SK-N-SH (cell line): ENCODE measurements around the gene HYAL1. TPM values are rescaled to one million over a fixed set of nuclear protein-coding genes. Genes with fewer than 3 reads are reported as not detected.

ENCODE experiments used
- CTCF ChIA-PET: fragments of 300-600, 350-600 bp; formaldehyde crosslinking; extraction: SDS; loops from one replicate; lab custom pipeline; 2021; lab: Yijun Ruan, JAX
- POLR2A ChIA-PET: fragments of 350-600 bp; sonication (Branson Sonifier 250); formaldehyde crosslinking; extraction: SDS; loops from one replicate; lab custom pipeline; 2020; ENCODE audit warnings: antibody characterized with exemption, inconsistent platforms; lab: Yijun Ruan, JAX
- DNase-seq: peaks from one replicate; pipeline ENCODE4 v3.0.0; 2012
- H2AFZ ChIP-seq: fragments of 200-600 bp; sonication (generic); 2 replicates; pipeline ENCODE4 v1.8.1; 2016; ENCODE audit warnings: antibody characterized with exemption, mild to moderate bottlenecking, low read depth
- H3F3A ChIP-seq: fragments of 200-600 bp; sonication (generic); replicated peaks from 2 replicates; pipeline ENCODE3; 2016; ENCODE audit warnings: antibody characterized with exemption, mild to moderate bottlenecking; ENCODE audit not compliant: insufficient read depth
- H3K27ac ChIP-seq, 2 experiments: fragments of 200-500 bp in 1 of 2; fragments of 200-600 bp in 1 of 2; sonication (Bioruptor generic) in 1 of 2; sonication (generic), shearing (Covaris generic) in 1 of 2; 2 replicates each; pipeline versions ENCODE4 v1.5.1 to v1.6.1; 2014 to 2016; ENCODE audit warnings: low read depth in 2 of 2, inconsistent platforms in 1 of 2, low read length in 1 of 2, mild to moderate bottlenecking in 1 of 2, mixed read lengths in 1 of 2
- H3K27me3 ChIP-seq: fragments of 200-600 bp; sonication (generic), shearing (Covaris generic); 2 replicates; pipeline ENCODE4 v1.6.1; 2016; ENCODE audit warnings: mixed run types; ENCODE audit not compliant: insufficient read depth
- H3K36me3 ChIP-seq, 2 experiments: fragments of 200-500 bp in 1 of 2; fragments of 200-600 bp in 1 of 2; sonication (Bioruptor generic) in 1 of 2; sonication (generic) in 1 of 2; replicated peaks in 1 of 2; 2 replicates each; pipeline versions ENCODE3 to v1.5.1; 2014 to 2016; ENCODE audit warnings: low read length in 1 of 2, mild to moderate bottlenecking in 1 of 2; ENCODE audit not compliant: insufficient read depth in 2 of 2, control insufficient read depth in 1 of 2
- H3K4me1 ChIP-seq, 2 experiments: fragments of 200-500 bp in 1 of 2; fragments of 200-600 bp in 1 of 2; sonication (Bioruptor generic) in 1 of 2; sonication (generic), shearing (Covaris generic) in 1 of 2; 2 replicates each; pipeline versions ENCODE4 v1.5.1 to v1.6.1; 2014 to 2016; ENCODE audit warnings: low read depth in 1 of 2, low read length in 1 of 2, mixed run types in 1 of 2; ENCODE audit not compliant: insufficient read depth in 2 of 2, control insufficient read depth in 1 of 2
- H3K4me2 ChIP-seq: fragments of 200-600 bp; sonication (generic), shearing (Covaris generic); 2 replicates; pipeline ENCODE4 v1.6.1; 2017; ENCODE audit warnings: mixed run types
- H3K4me3 ChIP-seq, 2 experiments: fragments of 200-500 bp in 1 of 2; fragments of 200-600 bp in 1 of 2; sonication (Bioruptor generic) in 1 of 2; sonication (generic), shearing (Covaris generic) in 1 of 2; 2 replicates each; pipeline versions ENCODE4 v1.5.1 to v1.8.1; 2014 to 2016; ENCODE audit warnings: low read depth in 2 of 2, inconsistent platforms in 1 of 2, low read length in 1 of 2, mild to moderate bottlenecking in 1 of 2, mixed read lengths in 1 of 2, moderate library complexity in 1 of 2
- H3K79me2 ChIP-seq: fragments of 200-600 bp; sonication (generic); 2 replicates; pipeline ENCODE4 v1.8.1; 2017; ENCODE audit warnings: mild to moderate bottlenecking; ENCODE audit not compliant: insufficient read depth
- H3K9ac ChIP-seq: fragments of 200-600 bp; sonication (generic); 2 replicates; pipeline ENCODE4 v1.6.1; 2017; ENCODE audit warnings: mixed run types
- H3K9me2 ChIP-seq: fragments of 200-600 bp; sonication (generic); 2 replicates; pipeline ENCODE4 v1.6.1; 2017; ENCODE audit warnings: mixed run types
- H3K9me3 ChIP-seq: fragments of 200-600 bp; sonication (generic); 2 replicates; pipeline ENCODE4 v1.6.1; 2017; ENCODE audit warnings: mixed run types, mild to moderate bottlenecking, moderate library complexity
- H4K20me1 ChIP-seq: fragments of 200-600 bp; sonication (generic); 2 replicates; pipeline ENCODE4 v1.6.1; 2017; ENCODE audit warnings: mild to moderate bottlenecking, mixed run types; ENCODE audit not compliant: insufficient read depth
- CHD2 ChIP-seq: fragments of 150-350 bp; IDR thresholded peaks from 2 replicates; pipeline ENCODE4 v1.6.1; 2018; ENCODE audit warnings: low read length; ENCODE audit not compliant: partially characterized antibody
- ELF1 ChIP-seq: IDR thresholded peaks from 2 replicates; pipeline ENCODE4 v1.4.0; 2012
- FOXJ3 ChIP-seq: sonication (generic); formaldehyde crosslinking; IDR thresholded peaks from 2 replicates; pipeline ENCODE4 v1.5.1; 2020; ENCODE audit warnings: mild to moderate bottlenecking, missing genetic modification reagents
- MXI1 ChIP-seq: IDR thresholded peaks from 2 replicates; pipeline ENCODE4 v1.6.1; 2012; ENCODE audit warnings: mild to moderate bottlenecking, low read depth, low read length, improper control_type of control experiment
- SIN3A ChIP-seq: IDR thresholded peaks from 2 replicates; pipeline ENCODE4 v1.6.1; 2012; ENCODE audit warnings: low read depth, mild to moderate bottlenecking, low read length, moderate library complexity, borderline replicate concordance
- TAF1 ChIP-seq: IDR thresholded peaks from 2 replicates; pipeline ENCODE4 v1.6.1; 2012; ENCODE audit warnings: low read depth, mild to moderate bottlenecking, low read length, moderate library complexity, borderline replicate concordance
- WGBS: methylation state at CpG from one replicate; pipeline ENCODE4 v1.1.6; 2017; ENCODE audit warnings: low lambda C conversion rate; 5-methylcytosine and 5-hydroxymethylcytosine counted together
- polyA plus RNA-seq, 3 experiments: library from polyadenylated mRNA; depleted of rRNA; stranded (reverse); fragments of >200 nt; gene quantifications; 2 replicates each; pipeline ENCODE4 v1.2.3, GENCODE V29; 2012
- TF ChIP-seq, protein P1 (sequence below): fragments of 200-600 bp; sonication (generic); IDR thresholded peaks from 2 replicates; pipeline ENCODE4 v1.6.1; 2017; ENCODE audit warnings: antibody characterized with exemption, mild to moderate bottlenecking, moderate library complexity
- TF ChIP-seq, protein P2 (sequence below): IDR thresholded peaks from 2 replicates; pipeline ENCODE4; 2012
- TF ChIP-seq, protein P3 (sequence below): IDR thresholded peaks from 2 replicates; pipeline ENCODE4 v1.4.0; 2012; ENCODE audit warnings: low read depth, borderline replicate concordance
- TF ChIP-seq, protein P4 (sequence below): IDR thresholded peaks from 2 replicates; pipeline ENCODE4 v1.4.0; 2012; ENCODE audit warnings: low read depth

HYAL1 gene
- polyA plus RNA-seq, 1 of the 3 experiments (the other 2 are of a cell fraction), result 0.30 TPM

DNA sequence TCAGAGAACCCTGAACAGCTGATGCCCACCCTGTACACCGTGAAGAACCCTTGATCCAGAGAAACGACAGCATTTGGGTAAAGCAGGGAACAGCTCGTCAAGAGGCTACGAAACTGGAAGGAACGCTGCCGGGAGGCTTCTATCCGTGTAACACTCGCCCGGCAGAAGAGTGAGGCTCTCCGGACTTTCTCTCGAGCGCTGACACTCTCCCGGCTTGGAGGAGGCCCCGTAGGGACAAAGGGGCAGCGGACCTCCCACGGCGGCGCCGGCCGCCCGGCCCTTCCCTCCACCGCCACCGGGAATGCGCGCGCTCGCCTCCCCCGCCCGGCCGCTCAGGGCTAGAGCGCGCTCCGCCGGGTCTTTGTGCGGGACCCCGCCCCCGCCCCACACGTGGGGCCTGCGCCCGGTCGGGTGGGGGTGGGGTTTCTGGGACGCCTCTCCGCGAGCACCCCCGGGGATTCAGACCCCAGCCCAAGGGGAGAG is 17.5 kb upstream of the HYAL1 start:
- CTCF ChIA-PET, result interaction anchor here (0.5 to 6.0 kb wide), 14 partner anchors 14 to 222 kb away, joined by 3 to 60 read pairs (median 4); partner anchors contain the start of genes HYAL1, HYAL3, IFRD2 and NAA80
- peak overlapping the region; percentile 94 for H2AFZ ChIP-seq

DNA sequence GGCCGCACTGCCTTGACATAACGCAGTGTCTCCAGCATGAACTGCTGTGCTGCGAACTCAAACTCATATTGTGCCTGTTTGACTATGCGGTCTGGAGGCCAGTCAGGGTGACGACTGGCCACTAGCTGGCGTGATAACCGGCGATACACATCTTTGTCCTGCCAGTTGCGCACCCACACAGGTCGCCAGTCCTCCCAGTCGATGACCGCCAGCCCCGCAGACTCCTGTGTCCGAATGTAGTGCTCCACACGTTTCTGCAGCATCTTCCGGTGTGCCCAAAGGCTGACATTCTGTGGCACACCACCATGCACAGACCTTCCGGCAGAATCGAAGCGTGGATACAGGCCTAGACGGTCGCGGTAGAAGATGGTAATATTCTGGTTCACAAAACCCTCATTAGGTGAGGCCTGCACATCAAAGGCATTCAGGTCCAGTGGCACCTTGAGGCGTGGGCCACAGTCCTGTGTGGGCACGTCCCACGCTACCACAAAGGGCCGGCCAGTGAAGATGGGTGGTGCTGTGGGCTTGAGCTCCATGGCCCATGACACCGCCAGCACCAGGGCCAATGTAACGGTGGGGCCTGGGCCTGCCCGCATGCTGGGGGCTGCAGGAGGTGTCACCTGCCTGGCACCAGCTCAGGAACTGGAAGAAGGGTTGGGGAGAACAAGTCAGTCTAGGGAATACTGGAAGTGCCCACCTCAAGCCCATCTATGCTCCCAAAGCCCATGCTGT is 16.7 kb upstream of the HYAL1 start:
- H3K27me3 ChIP-seq, result no peaks in the 10 kb centered on the region
- TF ChIP-seq, protein P1, sequence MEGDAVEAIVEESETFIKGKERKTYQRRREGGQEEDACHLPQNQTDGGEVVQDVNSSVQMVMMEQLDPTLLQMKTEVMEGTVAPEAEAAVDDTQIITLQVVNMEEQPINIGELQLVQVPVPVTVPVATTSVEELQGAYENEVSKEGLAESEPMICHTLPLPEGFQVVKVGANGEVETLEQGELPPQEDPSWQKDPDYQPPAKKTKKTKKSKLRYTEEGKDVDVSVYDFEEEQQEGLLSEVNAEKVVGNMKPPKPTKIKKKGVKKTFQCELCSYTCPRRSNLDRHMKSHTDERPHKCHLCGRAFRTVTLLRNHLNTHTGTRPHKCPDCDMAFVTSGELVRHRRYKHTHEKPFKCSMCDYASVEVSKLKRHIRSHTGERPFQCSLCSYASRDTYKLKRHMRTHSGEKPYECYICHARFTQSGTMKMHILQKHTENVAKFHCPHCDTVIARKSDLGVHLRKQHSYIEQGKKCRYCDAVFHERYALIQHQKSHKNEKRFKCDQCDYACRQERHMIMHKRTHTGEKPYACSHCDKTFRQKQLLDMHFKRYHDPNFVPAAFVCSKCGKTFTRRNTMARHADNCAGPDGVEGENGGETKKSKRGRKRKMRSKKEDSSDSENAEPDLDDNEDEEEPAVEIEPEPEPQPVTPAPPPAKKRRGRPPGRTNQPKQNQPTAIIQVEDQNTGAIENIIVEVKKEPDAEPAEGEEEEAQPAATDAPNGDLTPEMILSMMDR, result peak; percentile 16; the same call in 1 of the 2 replicates
- TF ChIP-seq, protein P2, sequence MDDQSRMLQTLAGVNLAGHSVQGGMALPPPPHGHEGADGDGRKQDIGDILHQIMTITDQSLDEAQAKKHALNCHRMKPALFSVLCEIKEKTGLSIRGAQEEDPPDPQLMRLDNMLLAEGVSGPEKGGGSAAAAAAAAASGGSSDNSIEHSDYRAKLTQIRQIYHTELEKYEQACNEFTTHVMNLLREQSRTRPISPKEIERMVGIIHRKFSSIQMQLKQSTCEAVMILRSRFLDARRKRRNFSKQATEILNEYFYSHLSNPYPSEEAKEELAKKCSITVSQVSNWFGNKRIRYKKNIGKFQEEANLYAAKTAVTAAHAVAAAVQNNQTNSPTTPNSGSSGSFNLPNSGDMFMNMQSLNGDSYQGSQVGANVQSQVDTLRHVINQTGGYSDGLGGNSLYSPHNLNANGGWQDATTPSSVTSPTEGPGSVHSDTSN, result no peak
- TF ChIP-seq, all 33 proteins: peak for 1
- Histone ChIP-seq H3K79me2 (peaks cover 39% of the 10 kb centered on the region), H3K9me3 (no peaks in the 10 kb centered on the region), H3K27ac (peak overlapping the region; percentile 92 to 94), H3K4me3 (peak overlapping the region; percentile 92 to 94), H3F3A (peaks cover 12% of the 10 kb centered on the region), H3K9ac (peak overlapping the region; percentile 93), H3K9me2 (no peaks in the 10 kb centered on the region), H3K4me2 (peak overlapping the region; percentile 80), H2AFZ (no peak overlapping the region), H3K36me3 (peaks cover 15 to 37% of the 10 kb centered on the region in 2 experiments), H3K4me1 (peaks cover 0 to 40% of the 10 kb centered on the region in 2 experiments; a peak in 2 of 4 replicates), H4K20me1 (no peaks in the 10 kb centered on the region)
- WGBS, result 74% methylated on average over 22 of the region's 29 CpGs
- POLR2A ChIA-PET, result interaction anchor here (0.6 to 1.8 kb wide), 2 partner anchors 14 to 17 kb away, joined by 3 to 5 read pairs; no protein-coding TSS in a partner anchor
- CTCF ChIA-PET, result interaction anchor here (0.7 to 6.0 kb wide), 8 partner anchors 8 to 223 kb away, joined by 3 to 60 read pairs (median 6); partner anchors contain the start of genes HYAL1, HYAL3, IFRD2 and NAA80
- DNase-seq, result no peak

More for the DNA sequence above, 17.5 kb upstream of the HYAL1 start:
- Histone ChIP-seq H3K4me2 (peak overlapping the region; percentile 80), H3K4me3 (peak overlapping the region; percentile 92 to 94), H3F3A (peaks cover 10% of the 10 kb centered on the region), H3K9ac (peak overlapping the region; percentile 93), H3K4me1 (peaks cover 0 to 40% of the 10 kb centered on the region in 2 experiments; a peak in 2 of 4 replicates), H3K27ac (peak overlapping the region; percentile 92 to 94), H3K36me3 (peaks cover 15 to 45% of the 10 kb centered on the region in 2 experiments), H3K9me2 (no peaks in the 10 kb centered on the region), H3K27me3 (no peaks in the 10 kb centered on the region), H4K20me1 (no peaks in the 10 kb centered on the region), H3K79me2 (peaks cover 41% of the 10 kb centered on the region), H3K9me3 (no peaks in the 10 kb centered on the region)
- POLR2A ChIA-PET, result interaction anchor here (0.6 to 1.8 kb wide), 6 partner anchors 14 to 29 kb away, joined by 3 to 5 read pairs (median 3); partner anchors contain the start of genes HYAL3, IFRD2 and NAA80
- WGBS, result 0% methylated on average over 14 of the region's 45 CpGs
- TF ChIP-seq FOXJ3 (CRISPR knock-in tag) (no peak), CHD2 (peak; percentile 31), SIN3A (peak; percentile 61; the same call in 1 of the 2 replicates), ELF1 (no peak), TAF1 (0 out of 2 replicates have a peak, but pooled peaks have one; percentile 22), MXI1 (peak; percentile 85)
- TF ChIP-seq, protein P2, result no peak
- TF ChIP-seq, protein P3, sequence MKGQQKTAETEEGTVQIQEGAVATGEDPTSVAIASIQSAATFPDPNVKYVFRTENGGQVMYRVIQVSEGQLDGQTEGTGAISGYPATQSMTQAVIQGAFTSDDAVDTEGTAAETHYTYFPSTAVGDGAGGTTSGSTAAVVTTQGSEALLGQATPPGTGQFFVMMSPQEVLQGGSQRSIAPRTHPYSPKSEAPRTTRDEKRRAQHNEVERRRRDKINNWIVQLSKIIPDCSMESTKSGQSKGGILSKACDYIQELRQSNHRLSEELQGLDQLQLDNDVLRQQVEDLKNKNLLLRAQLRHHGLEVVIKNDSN, result peak; percentile 64; the same call in 1 of the 2 replicates
- TF ChIP-seq, protein P4, sequence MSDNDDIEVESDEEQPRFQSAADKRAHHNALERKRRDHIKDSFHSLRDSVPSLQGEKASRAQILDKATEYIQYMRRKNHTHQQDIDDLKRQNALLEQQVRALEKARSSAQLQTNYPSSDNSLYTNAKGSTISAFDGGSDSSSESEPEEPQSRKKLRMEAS, result peak; percentile 58
- DNase-seq, result peak; percentile 95
